T-helper 1 cell treated with Interleukin-12 subunit alpha and Interleukin-12 subunit beta and Interleukin-4 antibody, amounts not matched to agents 30 μg/mL and 1 μg/mL, for 36 hours (primary cell): ENCODE results near the gene PJA2.

ENCODE experiments used
- H3K27ac Mint-ChIP-seq: one replicate; pipeline ENCODE4 v1.8.0; 2021; ENCODE audit warnings: mild to moderate bottlenecking, mixed read lengths
- H3K27me3 Mint-ChIP-seq: one replicate; pipeline ENCODE4 v1.8.0; 2021; ENCODE audit warnings: low read depth, mixed read lengths
- H3K36me3 Mint-ChIP-seq: one replicate; pipeline ENCODE4 v1.8.0; 2021; ENCODE audit warnings: low read depth, mixed read lengths
- H3K4me1 Mint-ChIP-seq: one replicate; pipeline ENCODE4 v1.8.0; 2021; ENCODE audit warnings: low read depth, mixed read lengths
- H3K4me3 Mint-ChIP-seq: one replicate; pipeline ENCODE4 v1.8.0; 2021; ENCODE audit warnings: mild to moderate bottlenecking, moderate library complexity, mixed read lengths
- H3K9me3 Mint-ChIP-seq: one replicate; pipeline ENCODE4 v1.8.0; 2021; ENCODE audit warnings: mixed read lengths

The PJA2 gene

DNA sequence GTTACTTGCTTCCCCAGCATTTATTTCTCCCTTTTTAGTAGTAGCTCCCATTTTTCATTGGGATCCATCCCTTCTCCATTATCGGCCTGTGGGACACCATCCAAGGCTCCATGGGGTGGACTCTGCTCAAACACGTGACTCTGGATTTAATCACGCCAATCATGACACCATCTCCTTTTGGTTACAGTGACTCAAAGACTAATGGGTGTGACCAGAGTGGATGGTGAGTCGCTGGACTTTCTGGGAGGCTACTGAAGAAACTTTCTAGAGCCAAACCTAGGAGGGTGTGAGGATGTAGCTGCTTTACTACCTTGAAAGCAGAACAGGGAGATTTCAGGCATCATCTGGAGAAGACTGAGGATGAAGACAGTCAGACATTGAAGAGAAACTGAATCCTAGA is 93.1 kb downstream of the PJA2 start:
- H3K4me1 Mint-ChIP-seq, result no peaks in the 10 kb centered on the region
- no peaks in the 10 kb centered on the region for H3K36me3 Mint-ChIP-seq
- H3K4me3 Mint-ChIP-seq, result no peak overlapping the region
- no peaks in the 10 kb centered on the region for H3K9me3 Mint-ChIP-seq
- no peak overlapping the region for H3K27ac Mint-ChIP-seq
- H3K27me3 Mint-ChIP-seq, result no peaks in the 10 kb centered on the region

DNA sequence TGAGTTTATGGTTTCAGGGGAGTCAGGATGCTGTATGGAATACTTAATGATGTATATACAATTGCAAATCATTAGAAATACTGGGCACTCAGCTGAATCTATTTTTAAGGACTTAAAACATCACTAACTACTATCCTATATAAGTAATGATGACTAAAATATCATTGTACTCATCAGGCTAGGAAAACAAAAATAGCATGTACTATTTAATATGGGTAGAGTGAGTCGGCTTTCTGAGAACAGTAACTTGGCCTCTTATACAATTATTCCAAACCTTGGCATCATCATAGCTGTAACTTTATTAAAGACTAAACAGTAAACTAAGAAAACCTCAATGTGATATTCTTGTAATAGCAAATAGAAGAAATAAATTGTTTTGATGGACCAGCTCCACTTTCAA is 94.5 kb downstream of the PJA2 start:
- Mint-ChIP-seq H3K9me3 (no peaks in the 10 kb centered on the region), H3K4me3 (no peak overlapping the region), H3K27ac (no peak overlapping the region), H3K4me1 (no peaks in the 10 kb centered on the region), H3K27me3 (no peaks in the 10 kb centered on the region), H3K36me3 (no peaks in the 10 kb centered on the region)

DNA sequence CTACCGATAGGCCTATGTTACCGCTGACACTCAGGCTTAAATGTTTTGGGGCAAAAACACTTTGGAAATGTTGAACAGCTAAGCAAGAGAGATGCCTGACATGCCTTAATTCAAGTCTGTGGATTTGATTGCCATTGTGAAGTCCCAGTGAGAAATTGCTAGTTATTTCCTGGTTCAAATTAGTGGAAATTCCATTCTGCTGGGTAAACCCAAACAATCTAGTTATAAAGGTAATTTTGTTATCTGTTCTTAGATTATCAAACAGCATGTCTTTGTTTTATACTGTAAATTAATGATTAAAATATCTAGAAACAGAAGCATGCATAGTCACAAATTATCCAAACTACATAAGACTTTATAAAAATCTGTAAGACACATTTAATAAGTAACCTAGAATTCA is 96.6 kb downstream of the PJA2 start:
- H3K4me1 Mint-ChIP-seq, result no peaks in the 10 kb centered on the region
- no peaks in the 10 kb centered on the region for H3K36me3 Mint-ChIP-seq
- H3K27ac Mint-ChIP-seq, result no peak overlapping the region
- H3K4me3 Mint-ChIP-seq, result no peak overlapping the region
- no peaks in the 10 kb centered on the region for H3K27me3 Mint-ChIP-seq
- no peaks in the 10 kb centered on the region for H3K9me3 Mint-ChIP-seq

DNA sequence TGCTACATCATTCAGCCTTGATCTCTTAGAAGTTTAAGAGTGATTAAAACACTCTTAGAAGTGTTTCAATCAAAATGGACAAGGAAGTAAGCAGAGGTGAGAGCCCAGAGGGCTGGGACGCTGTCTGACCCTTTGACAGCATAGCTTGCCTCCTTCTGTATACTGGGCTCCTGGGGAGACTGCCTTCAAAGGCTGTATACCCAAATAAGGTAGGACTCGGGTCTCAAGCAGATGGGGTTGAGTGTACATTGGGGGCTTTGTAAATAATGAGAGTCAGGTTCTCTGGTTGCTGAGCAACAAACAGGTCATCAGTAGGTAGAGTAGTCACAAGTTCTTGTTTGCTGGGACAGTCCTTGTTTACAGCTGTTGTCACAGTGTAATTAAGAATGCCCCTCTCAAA is 97.1 kb downstream of the PJA2 start:
- H3K27me3 Mint-ChIP-seq, result no peaks in the 10 kb centered on the region
- H3K36me3 Mint-ChIP-seq, result no peaks in the 10 kb centered on the region
- no peaks in the 10 kb centered on the region for H3K4me1 Mint-ChIP-seq
- H3K27ac Mint-ChIP-seq, result no peak overlapping the region
- H3K9me3 Mint-ChIP-seq, result no peaks in the 10 kb centered on the region
- H3K4me3 Mint-ChIP-seq, result no peak overlapping the region

DNA sequence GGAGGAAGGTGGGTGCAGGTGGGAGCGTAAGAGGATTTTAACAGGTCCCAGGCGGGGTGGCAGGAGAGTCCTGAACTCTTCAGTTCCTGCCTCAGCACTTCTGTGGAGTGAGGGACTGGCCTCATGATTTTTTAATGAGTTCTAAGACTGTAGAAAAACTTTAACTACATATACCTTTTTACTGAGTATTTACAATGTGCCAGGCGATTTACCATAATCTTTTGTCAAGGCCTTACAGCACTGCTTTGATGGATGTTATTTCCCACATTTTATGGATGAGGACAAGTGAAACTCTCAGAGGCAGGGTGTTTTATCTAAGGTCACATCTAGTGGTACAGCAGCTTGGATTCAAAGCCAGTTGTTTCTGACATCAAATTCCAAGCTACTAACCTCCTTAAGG is 99.5 kb downstream of the PJA2 start:
- Mint-ChIP-seq H3K36me3 (no peaks in the 10 kb centered on the region), H3K4me1 (no peaks in the 10 kb centered on the region), H3K9me3 (no peaks in the 10 kb centered on the region), H3K27me3 (no peaks in the 10 kb centered on the region), H3K27ac (no peak overlapping the region), H3K4me3 (no peak overlapping the region)

DNA sequence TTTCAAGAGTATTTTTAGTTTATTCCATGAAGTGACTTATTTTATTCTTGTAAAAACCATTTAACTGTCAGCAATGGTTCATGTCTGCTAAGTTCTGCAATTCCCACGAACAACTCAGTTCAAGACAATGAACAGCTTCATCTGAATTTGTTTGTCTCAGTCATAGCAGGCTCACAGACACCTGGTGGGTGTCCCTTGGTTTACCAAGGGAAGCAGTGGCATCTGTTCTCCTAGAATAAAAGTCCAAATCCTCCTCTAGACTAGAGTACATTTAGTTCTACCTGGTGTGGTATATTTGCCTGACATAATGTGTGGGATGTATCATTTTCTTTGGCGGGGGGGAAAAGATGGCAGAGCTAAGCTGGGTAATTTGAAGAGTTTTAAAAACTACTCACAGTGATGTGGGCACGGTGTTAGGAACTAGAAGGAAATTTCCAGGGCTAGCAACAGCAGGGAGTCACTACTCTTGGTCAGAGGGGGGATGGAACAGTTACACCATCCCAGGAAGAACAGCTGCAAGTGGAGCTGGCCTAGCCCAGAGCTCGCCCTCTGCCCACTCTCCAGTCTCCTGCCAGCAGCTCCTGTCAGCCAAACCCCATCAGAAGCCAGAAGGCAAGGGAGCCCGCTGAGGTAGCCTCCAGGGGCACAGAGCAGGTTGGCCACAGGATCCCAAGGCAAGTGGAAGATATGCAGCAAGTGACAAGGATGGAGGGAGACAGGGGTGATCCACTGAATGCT is 100.3 kb downstream of the PJA2 start:
- Mint-ChIP-seq H3K36me3 (no peaks in the 10 kb centered on the region), H3K4me1 (no peaks in the 10 kb centered on the region), H3K4me3 (no peak overlapping the region), H3K9me3 (no peaks in the 10 kb centered on the region), H3K27ac (no peak overlapping the region), H3K27me3 (no peaks in the 10 kb centered on the region)

DNA sequence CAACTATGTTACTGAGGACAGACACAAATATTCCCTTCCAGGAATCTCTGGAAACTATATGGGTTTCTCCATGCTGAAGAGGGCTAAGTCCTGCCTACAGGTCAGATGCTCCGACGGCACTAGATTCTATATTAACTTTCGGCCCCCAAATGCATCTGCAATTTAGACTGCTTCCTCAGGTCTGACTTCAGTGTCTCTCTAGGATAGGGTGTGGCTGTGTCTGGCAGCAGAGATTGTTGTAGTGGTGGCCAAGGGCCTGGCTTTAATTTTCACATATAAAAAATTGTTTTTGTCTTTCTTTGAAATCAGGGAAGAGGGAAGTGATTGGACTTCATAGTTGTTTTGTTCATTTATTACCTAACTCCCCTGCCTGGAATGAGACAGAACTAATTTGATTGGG is 101.8 kb downstream of the PJA2 start:
- H3K4me1 Mint-ChIP-seq, result no peaks in the 10 kb centered on the region
- H3K9me3 Mint-ChIP-seq, result no peaks in the 10 kb centered on the region
- H3K27ac Mint-ChIP-seq, result no peak overlapping the region
- no peaks in the 10 kb centered on the region for H3K36me3 Mint-ChIP-seq
- H3K4me3 Mint-ChIP-seq, result no peak overlapping the region
- H3K27me3 Mint-ChIP-seq, result no peaks in the 10 kb centered on the region

DNA sequence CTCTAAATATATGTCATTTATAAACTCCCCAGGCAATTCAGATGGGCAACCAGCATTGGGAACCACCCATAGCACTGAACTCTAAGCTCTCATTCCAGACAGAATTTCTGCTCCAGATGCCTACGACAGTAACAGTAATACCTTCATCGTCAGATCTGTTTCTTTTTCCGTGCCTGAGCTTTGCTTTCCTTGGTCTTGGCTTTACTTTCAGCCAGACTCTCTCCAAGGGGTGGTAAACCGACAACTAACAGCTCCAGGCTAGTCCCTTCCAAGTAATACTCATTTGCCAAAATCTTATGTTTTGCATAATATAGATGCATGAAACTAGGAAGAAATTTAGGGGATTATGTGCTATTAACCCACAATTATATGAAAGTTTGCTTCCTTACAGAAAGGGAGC is 102.3 kb downstream of the PJA2 start:
- H3K4me1 Mint-ChIP-seq, result no peaks in the 10 kb centered on the region
- H3K27me3 Mint-ChIP-seq, result no peaks in the 10 kb centered on the region
- no peaks in the 10 kb centered on the region for H3K36me3 Mint-ChIP-seq
- no peak overlapping the region for H3K4me3 Mint-ChIP-seq
- H3K27ac Mint-ChIP-seq, result no peak overlapping the region
- H3K9me3 Mint-ChIP-seq, result no peaks in the 10 kb centered on the region

DNA sequence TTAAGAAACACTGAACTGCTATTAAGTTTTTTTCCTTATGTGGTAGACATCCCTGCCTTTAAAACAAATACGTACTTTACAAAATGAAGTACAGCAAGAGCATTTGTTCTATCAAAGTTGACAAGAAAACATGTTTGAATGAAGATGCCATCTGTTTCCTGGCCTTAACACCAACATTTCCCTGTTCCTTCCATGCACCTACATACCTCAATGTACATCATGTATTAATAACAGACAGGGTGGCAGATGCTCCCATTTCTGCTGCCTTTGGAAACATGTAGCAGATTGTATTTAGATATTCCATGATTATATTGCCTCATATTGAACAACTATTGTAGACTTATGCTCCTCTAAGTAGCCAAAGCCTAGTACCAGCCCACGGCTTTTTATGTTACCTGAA is 104.4 kb downstream of the PJA2 start:
- no peaks in the 10 kb centered on the region for H3K36me3 Mint-ChIP-seq
- H3K4me3 Mint-ChIP-seq, result no peak overlapping the region
- no peak overlapping the region for H3K27ac Mint-ChIP-seq
- H3K27me3 Mint-ChIP-seq, result no peaks in the 10 kb centered on the region
- no peaks in the 10 kb centered on the region for H3K9me3 Mint-ChIP-seq
- H3K4me1 Mint-ChIP-seq, result no peaks in the 10 kb centered on the region

DNA sequence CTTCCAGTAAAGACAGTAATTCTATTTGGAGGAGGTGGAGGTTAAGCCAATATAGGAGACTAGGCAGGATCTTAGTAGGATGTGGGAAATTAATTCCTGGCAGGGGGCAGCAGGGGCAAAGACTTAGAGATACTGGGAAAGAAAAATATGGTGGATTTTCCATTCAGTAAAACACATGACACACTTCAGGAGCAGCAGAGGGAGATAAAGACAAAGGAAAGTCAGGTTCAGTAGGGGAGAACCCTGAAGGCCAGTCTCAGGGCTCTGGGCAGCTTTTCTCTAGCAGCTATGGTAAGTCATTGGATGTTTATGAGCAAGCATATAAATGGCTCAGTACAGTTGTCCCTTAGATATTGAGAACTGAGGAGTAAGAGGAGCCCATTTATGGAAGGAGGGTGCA is 105.5 kb downstream of the PJA2 start:
- Mint-ChIP-seq H3K9me3 (no peaks in the 10 kb centered on the region), H3K4me1 (no peaks in the 10 kb centered on the region), H3K27ac (no peak overlapping the region), H3K27me3 (no peaks in the 10 kb centered on the region), H3K36me3 (no peaks in the 10 kb centered on the region), H3K4me3 (no peak overlapping the region)

DNA sequence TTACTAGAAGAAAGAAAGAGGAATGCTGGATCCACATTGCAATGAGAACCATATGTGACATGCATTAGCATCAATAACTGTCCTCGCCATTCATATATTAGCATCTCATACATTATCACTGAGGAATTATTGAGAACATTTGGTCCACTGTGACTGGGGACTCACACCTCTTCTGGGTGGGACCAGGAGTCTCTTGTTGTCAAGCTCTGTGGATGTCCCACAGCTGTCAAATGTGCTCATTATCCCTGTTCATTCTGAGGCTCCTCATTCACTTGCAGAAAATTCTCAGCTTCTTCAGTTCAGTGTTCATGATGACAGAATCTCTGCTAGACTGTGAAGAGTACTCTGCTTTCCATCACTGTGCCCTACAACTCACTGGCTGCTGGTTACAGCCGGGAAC is 109.4 kb downstream of the PJA2 start:
- Mint-ChIP-seq H3K4me3 (no peak overlapping the region), H3K27me3 (no peaks in the 10 kb centered on the region), H3K36me3 (no peaks in the 10 kb centered on the region), H3K9me3 (no peaks in the 10 kb centered on the region), H3K4me1 (no peaks in the 10 kb centered on the region), H3K27ac (no peak overlapping the region)

DNA sequence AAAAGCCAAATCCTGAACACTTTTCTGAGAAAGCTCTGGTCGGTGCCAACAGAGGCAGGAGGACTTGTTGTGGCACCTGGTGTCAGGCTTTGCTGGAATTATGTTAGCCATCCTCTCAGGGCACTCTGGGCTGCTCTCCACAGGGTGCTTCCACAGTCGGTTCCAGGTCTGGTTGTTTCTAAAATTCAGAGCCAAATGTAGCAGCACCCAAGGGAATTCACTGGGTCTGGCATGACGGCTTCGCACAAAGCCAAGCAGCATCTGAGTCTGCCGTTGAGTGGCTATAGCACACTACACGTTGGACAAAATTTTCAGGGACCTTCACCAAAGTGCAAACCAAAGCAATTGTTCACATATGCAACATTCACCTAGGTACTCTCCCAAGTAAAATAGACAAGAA is 110.2 kb downstream of the PJA2 start:
- H3K36me3 Mint-ChIP-seq, result no peaks in the 10 kb centered on the region
- no peaks in the 10 kb centered on the region for H3K4me1 Mint-ChIP-seq
- no peaks in the 10 kb centered on the region for H3K27me3 Mint-ChIP-seq
- no peak overlapping the region for H3K27ac Mint-ChIP-seq
- peaks cover 3% of the 10 kb centered on the region for H3K9me3 Mint-ChIP-seq
- H3K4me3 Mint-ChIP-seq, result no peak overlapping the region

DNA sequence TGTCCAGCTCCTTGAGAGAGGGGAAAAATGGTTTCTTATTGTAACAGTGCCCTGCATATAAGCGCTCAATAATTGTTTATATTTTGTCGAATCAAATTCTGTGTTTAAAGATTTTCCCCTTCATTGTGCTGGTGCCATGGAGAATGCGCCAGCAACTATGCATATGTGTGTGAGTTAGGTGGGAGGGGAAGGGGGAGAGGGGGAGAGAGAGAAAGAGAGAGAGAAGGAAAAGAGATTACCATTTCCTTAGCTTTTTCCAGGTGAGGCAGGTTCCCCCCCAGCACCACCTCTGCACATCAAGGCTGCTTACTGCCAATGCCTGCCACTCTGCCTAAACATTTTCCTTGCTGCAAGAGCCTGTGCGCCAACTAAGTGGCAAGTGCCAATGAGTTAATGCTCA is 111.0 kb downstream of the PJA2 start:
- no peak overlapping the region for H3K27ac Mint-ChIP-seq
- no peaks in the 10 kb centered on the region for H3K36me3 Mint-ChIP-seq
- H3K4me1 Mint-ChIP-seq, result no peaks in the 10 kb centered on the region
- H3K4me3 Mint-ChIP-seq, result no peak overlapping the region
- H3K27me3 Mint-ChIP-seq, result no peaks in the 10 kb centered on the region
- peaks cover 3% of the 10 kb centered on the region for H3K9me3 Mint-ChIP-seq

DNA sequence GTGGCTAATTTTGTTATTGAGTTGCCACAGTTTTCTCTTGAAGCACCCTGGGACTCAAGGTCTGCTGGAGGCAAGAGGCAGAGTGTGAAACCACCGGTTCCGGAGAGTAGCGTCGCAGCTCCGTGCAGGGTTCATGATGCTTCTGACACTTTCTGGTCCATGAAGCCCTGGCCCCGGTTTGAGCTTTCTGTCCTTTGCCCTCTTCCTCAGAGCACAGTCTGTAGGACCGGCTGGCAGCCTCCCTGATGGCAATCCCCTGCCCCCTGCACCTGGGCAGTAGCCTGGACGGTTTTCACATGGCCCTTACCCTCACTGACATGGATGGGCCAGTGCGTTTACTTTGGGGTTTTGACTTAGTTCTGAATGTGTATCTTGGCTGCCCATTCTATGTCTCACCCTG is 111.9 kb downstream of the PJA2 start:
- no peaks in the 10 kb centered on the region for H3K27me3 Mint-ChIP-seq
- no peak overlapping the region for H3K27ac Mint-ChIP-seq
- H3K36me3 Mint-ChIP-seq, result no peaks in the 10 kb centered on the region
- no peak overlapping the region for H3K4me3 Mint-ChIP-seq
- peaks cover 9% of the 10 kb centered on the region for H3K9me3 Mint-ChIP-seq
- no peaks in the 10 kb centered on the region for H3K4me1 Mint-ChIP-seq

DNA sequence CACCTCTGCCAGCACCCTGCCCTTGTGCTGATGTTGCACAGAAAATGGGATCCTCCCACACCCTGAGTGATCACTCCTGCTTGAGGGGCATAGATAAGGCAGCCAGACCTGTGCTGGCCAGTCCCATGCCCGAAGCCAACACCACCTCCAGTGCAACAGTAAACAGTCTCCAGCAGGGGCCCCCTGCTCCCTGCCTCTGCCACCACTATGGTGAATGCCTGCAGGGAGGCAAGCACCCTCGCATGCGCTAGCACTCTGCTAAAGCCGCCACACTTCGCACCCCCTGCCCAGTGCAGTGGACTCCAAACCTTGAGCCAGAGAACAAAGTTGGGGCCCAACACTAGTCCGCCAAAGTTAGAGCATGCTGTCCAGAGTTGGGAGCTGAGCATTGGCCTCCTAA is 118.7 kb downstream of the PJA2 start:
- Mint-ChIP-seq H3K27ac (no peak overlapping the region), H3K36me3 (peaks cover 1% of the 10 kb centered on the region), H3K4me1 (no peaks in the 10 kb centered on the region)

DNA sequence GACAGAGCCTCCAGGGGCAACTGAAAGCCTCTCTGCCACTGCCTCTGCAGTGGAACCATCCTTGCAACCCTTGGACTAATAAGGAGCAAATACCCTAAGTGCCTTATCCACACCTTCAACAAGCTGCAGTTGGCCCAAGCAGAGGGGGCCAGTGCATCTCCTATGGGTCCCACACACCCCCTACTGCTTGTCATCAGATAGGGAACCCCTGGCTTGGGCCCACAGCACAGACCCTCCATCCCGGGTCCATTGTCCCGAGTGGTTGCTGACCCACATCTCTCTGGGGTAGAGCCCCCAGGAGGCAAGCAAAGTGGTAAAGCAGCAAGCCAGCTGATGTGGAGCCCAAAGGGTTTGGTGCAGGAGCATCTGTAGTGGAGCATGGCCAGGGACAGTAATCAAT is 119.5 kb downstream of the PJA2 start:
- Mint-ChIP-seq H3K9me3 (peaks cover 38% of the 10 kb centered on the region), H3K27ac (no peak overlapping the region), H3K27me3 (peaks cover 4% of the 10 kb centered on the region), H3K4me1 (no peaks in the 10 kb centered on the region), H3K36me3 (peaks cover 2% of the 10 kb centered on the region), H3K4me3 (no peak overlapping the region)

More for the DNA sequence above, 118.7 kb downstream of the PJA2 start:
- Mint-ChIP-seq H3K9me3 (peaks cover 29% of the 10 kb centered on the region), H3K4me3 (no peak overlapping the region), H3K27me3 (no peaks in the 10 kb centered on the region)
